Neutrophil (primary cell): ENCODE results near the gene ITPR2.

Experiments
- H3K27ac ChIP-seq: fragments of 200-600 bp; sonication (generic); 2 replicates; pipeline ENCODE4 v1.5.1; 2016; ENCODE audit warnings: mild to moderate bottlenecking, moderate library complexity
- H3K27me3 ChIP-seq: fragments of 200-600 bp; sonication (generic); 2 replicates; pipeline ENCODE4 v1.6.0; 2016; ENCODE audit warnings: mild to moderate bottlenecking
- H3K36me3 ChIP-seq: fragments of 200-600 bp; sonication (generic); 2 replicates; pipeline ENCODE4 v1.5.1; 2017
- H3K4me1 ChIP-seq, 2 experiments: fragments of 200-600 bp in 1 of 2; sonication (generic) in 1 of 2; 1 replicate in 1 of 2; 2 replicates in 1 of 2; pipeline versions ENCODE4 v1.5.1 to v1.6.1; 2013 to 2016; ENCODE audit warnings: low read depth in 1 of 2, low read length in 1 of 2, mild to moderate bottlenecking in 1 of 2, moderate library complexity in 1 of 2; ENCODE audit not compliant: control insufficient read depth in 1 of 2, insufficient read depth in 1 of 2
- H3K4me3 ChIP-seq, 2 experiments: fragments of 200-600 bp in 1 of 2; sonication (generic) in 1 of 2; 1 replicate in 1 of 2; 2 replicates in 1 of 2; pipeline ENCODE4 v1.5.1; 2013 to 2016; ENCODE audit warnings: low read depth in 1 of 2, low read length in 1 of 2, mild to moderate bottlenecking in 1 of 2, moderate library complexity in 1 of 2
- H3K9me3 ChIP-seq: fragments of 200-600 bp; sonication (generic); 2 replicates; pipeline ENCODE4 v1.5.1; 2016
- TF ChIP-seq, protein P1 (sequence below): fragments of 200-600 bp; sonication (generic); IDR thresholded peaks from 2 replicates; pipeline ENCODE4 v1.5.1; 2016; ENCODE audit warnings: antibody characterized with exemption

ITPR2 gene

DNA sequence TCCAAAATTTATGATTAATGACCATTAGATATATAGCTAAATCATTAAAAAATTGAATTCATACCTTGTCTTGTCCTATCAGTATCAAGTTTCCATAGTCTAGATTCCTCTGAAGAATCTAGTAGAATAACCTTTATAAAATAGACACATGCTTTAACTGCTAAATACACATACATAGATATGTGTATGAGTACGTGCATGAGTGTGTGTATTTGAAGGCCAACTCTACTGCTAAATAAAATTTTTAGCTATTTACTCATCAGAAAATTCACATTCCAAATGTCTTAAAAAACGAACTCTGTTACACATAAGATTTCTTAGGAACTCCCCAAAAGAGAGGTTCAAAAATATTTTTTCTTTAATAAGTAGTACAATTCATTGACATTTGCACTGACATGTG lies 404.6 kb downstream of the ITPR2 start:
- Histone ChIP-seq H3K4me1 (no peaks in the 10 kb centered on the region), H3K36me3 (no peaks in the 10 kb centered on the region), H3K27me3 (no peaks in the 10 kb centered on the region), H3K27ac (no peak overlapping the region), H3K4me3 (no peak overlapping the region), H3K9me3 (no peaks in the 10 kb centered on the region)
- TF ChIP-seq, protein P1, sequence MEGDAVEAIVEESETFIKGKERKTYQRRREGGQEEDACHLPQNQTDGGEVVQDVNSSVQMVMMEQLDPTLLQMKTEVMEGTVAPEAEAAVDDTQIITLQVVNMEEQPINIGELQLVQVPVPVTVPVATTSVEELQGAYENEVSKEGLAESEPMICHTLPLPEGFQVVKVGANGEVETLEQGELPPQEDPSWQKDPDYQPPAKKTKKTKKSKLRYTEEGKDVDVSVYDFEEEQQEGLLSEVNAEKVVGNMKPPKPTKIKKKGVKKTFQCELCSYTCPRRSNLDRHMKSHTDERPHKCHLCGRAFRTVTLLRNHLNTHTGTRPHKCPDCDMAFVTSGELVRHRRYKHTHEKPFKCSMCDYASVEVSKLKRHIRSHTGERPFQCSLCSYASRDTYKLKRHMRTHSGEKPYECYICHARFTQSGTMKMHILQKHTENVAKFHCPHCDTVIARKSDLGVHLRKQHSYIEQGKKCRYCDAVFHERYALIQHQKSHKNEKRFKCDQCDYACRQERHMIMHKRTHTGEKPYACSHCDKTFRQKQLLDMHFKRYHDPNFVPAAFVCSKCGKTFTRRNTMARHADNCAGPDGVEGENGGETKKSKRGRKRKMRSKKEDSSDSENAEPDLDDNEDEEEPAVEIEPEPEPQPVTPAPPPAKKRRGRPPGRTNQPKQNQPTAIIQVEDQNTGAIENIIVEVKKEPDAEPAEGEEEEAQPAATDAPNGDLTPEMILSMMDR, result no peak

- Histone ChIP-seq H3K9me3 (no peaks in the 10 kb centered on the region), H3K4me1 (no peaks in the 10 kb centered on the region), H3K27ac (no peak overlapping the region), H3K36me3 (no peaks in the 10 kb centered on the region), H3K4me3 (no peak overlapping the region), H3K27me3 (no peaks in the 10 kb centered on the region)
- TF ChIP-seq, protein P1, result no peak
Measured at GRCh38 chr12:26426652-26427051, 406.3 kb downstream of the ITPR2 start.

DNA sequence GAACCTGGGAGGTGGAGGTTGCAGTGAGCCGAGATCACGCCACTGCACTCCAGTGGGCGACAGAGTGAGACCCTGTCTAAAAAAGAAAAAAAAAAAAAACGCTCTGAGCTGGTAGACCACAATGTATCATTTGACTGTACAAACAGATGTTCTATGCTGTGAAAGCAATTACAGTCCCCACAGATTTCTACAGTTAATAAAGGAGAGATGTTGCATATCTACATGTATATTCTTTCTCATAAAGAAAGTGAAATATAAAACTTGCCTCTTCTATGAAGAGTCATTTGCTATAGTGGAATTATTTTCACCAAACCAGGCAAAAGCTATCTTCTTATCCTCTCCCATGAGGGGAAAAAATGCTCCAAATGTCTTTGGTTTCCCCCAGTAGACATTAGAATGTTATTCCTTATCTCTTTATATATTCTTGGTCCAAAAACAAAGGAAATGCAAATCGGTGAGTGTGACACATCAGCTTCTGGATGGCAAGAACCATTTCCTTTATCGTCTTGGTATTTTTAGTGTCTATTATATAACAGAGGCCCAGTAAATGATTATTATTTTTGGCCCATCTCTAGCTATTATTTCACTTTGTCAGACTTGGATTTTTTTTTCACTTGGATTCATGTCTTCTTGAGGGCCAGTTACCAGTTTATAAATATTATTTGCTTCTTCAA lies 407.3 kb downstream of the ITPR2 start:
- H3K36me3 ChIP-seq, result no peaks in the 10 kb centered on the region
- no peaks in the 10 kb centered on the region for H3K27me3 ChIP-seq
- TF ChIP-seq, protein P1, result no peak
- no peak overlapping the region for H3K4me3 ChIP-seq
- no peaks in the 10 kb centered on the region for H3K9me3 ChIP-seq
- H3K4me1 ChIP-seq, result no peaks in the 10 kb centered on the region
- H3K27ac ChIP-seq, result no peak overlapping the region

DNA sequence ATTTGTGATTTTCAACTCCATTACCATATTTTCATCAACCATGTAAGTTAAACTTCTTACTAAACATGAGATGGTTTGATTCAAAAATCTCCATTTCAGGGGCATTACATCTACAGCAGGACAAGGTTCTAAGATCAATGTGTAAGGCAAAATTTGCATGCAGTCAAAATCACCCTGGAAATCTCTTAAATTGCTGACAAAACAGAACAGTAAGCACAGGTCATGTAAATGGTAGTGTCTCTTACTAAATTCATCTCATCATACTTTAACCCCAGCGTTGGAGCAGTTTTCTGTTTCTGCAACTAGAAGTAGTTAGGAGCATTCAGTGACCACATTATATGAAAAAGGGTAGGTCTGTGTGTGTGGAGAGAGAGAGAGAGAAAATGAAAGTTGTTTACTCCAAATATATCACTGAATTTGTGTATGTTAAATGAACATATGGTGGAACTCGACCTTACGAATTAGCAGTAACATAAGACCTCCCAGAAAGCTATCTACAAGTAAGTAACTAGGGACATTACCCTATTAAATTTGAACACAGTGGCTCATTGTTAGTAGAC lies 410.1 kb downstream of the ITPR2 start:
- H3K9me3 ChIP-seq, result no peaks in the 10 kb centered on the region

DNA sequence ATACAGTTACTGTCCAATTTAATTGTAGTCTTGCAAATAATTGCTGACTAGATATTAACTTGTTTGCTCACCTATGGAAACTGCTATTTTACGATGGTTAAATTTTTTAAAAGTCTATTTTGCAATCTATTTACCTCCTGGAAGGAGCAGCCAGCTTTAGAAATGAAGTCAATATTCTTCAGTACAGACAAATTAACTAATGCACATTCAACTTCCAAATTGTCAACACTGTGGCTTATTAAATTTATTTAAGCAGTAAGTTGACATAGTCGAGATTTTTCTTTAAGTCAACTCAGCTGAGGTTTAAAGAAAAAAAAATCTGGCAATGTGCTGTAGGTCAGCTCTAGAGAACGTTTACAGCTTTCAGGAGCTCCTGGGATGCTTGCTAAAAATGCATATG lies 416.4 kb downstream of the ITPR2 start:
- no peaks in the 10 kb centered on the region for H3K4me1 ChIP-seq
- H3K27me3 ChIP-seq, result no peaks in the 10 kb centered on the region
- no peak overlapping the region for H3K4me3 ChIP-seq
- TF ChIP-seq, protein P1, result no peak
- H3K27ac ChIP-seq, result no peak overlapping the region
- no peaks in the 10 kb centered on the region for H3K36me3 ChIP-seq
- H3K9me3 ChIP-seq, result no peaks in the 10 kb centered on the region

More for the DNA sequence above, 410.1 kb downstream of the ITPR2 start:
- H3K27ac ChIP-seq, result no peak overlapping the region
- no peak overlapping the region for H3K4me3 ChIP-seq
- TF ChIP-seq, protein P1, result no peak
- no peaks in the 10 kb centered on the region for H3K4me1 ChIP-seq
- H3K27me3 ChIP-seq, result no peaks in the 10 kb centered on the region
- no peaks in the 10 kb centered on the region for H3K36me3 ChIP-seq
